Measurements from ENCODE around the gene API5. TPM values are rescaled to one million over a fixed set of nuclear protein-coding genes. Genes with fewer than 3 reads are reported as not detected.

Gene API5
- total and polyA plus RNA-seq, 10 of the 15 experiments (the other 5 are each of a cell fraction or from before 2014, with no cell fraction given), result 52.0 to 193 (median 106) TPM

- no TSS peak for BruUV-seq (replicated peaks)
- FAIRE-seq, result no peak
- no peak for DNase-seq (ENCODE audit: low read depth, low spot score)
- H3K9me3 ChIP-seq (replicated peaks; ENCODE audit: control insufficient read depth, insufficient read depth, low read length), result no peaks in the 10 kb centered on the region
- intact Hi-C loops (cut with micrococcal nuclease; ENCODE audit: unreplicated experiment), result no loop called here
- H3K79me2 ChIP-seq (ENCODE audit: control insufficient read depth, insufficient read depth, low read length), result no peaks in the 10 kb centered on the region
- ChIA-PET SMC1A (ENCODE audit: uncharacterized antibody, unreplicated experiment) (no interaction called here), POLR2A (no interaction called here), CTCF (no interaction called here), RAD21 (ENCODE audit: unreplicated experiment) (no interaction called here)
- H3K9ac ChIP-seq (ENCODE audit: control insufficient read depth, insufficient read depth, low read length), result no peak overlapping the region
- TF ChIP-seq RCOR1 (conservative IDR thresholded peaks at IDR 0.05; ENCODE audit: low read depth, low read length) (no peak), SMC3 (IDR thresholded peaks at IDR 0.05; ENCODE audit: borderline replicate concordance, low read length) (no peak), SUPT20H (IDR thresholded peaks at IDR 0.05; ENCODE audit: borderline replicate concordance, control insufficient read depth, low read depth, low read length) (no peak), CTCF (IDR thresholded peaks at IDR 0.05 in 2 of 3, conservative IDR thresholded peaks at IDR 0.05 in 1 of 3; ENCODE audit: control insufficient read depth in 2 of 3, extremely low read depth in 1 of 3, insufficient read depth in 1 of 3, low read depth in 3 of 3, low read length in 3 of 3) (no peak), FOS (IDR thresholded peaks at IDR 0.05; ENCODE audit: borderline replicate concordance, extremely low read depth, insufficient read length) (no peak), DPF2 (IDR thresholded peaks at IDR 0.05) (no peak), USF2 (IDR thresholded peaks at IDR 0.05; ENCODE audit: borderline replicate concordance, low read depth, low read length) (no peak), PAX8 (IDR thresholded peaks at IDR 0.05) (no peak), MTA3 (IDR thresholded peaks at IDR 0.05; ENCODE audit: borderline replicate concordance, low read length) (no peak), RB1 (IDR thresholded peaks at IDR 0.05; ENCODE audit: borderline replicate concordance) (no peak), TCF3 (IDR thresholded peaks at IDR 0.05; ENCODE audit: borderline replicate concordance, insufficient read depth, low read depth, low read length) (no peak), HSF1 (IDR thresholded peaks at IDR 0.05; ENCODE audit: low read depth, low read length) (no peak), BMI1 (IDR thresholded peaks at IDR 0.05; ENCODE audit: borderline replicate concordance) (no peak), SP1 (IDR thresholded peaks at IDR 0.05; ENCODE audit: low read depth, low read length) (no peak), POLR2AphosphoS5 (IDR thresholded peaks at IDR 0.05; ENCODE audit: low read length) (no peak), HDAC2 (IDR thresholded peaks at IDR 0.05) (no peak), STAT1 (conservative IDR thresholded peaks at IDR 0.05) (no peak)
- H2AFZ ChIP-seq (ENCODE audit: control insufficient read depth, low read depth, low read length), result no peak overlapping the region
- H3K4me3 ChIP-seq, result no peak overlapping the region
- ATAC-seq, result no peak
- H3K27me3 ChIP-seq (replicated peaks in 1 of 2; ENCODE audit: control insufficient read depth in 2 of 2, insufficient read depth in 2 of 2, low read length in 1 of 2), result no peaks in the 10 kb centered on the region; a peak in 1 of 4 replicates
- no peaks in the 10 kb centered on the region for H3K4me1 ChIP-seq (ENCODE audit: control insufficient read depth, insufficient read depth, low read length)
- no peaks in the 10 kb centered on the region for H3K36me3 ChIP-seq (ENCODE audit: control insufficient read depth in 2 of 2, insufficient read depth in 2 of 2, low read length in 1 of 2)
- H3K27ac ChIP-seq (ENCODE audit: control insufficient read depth, insufficient read depth), result no peak overlapping the region
- H4K20me1 ChIP-seq (ENCODE audit: control insufficient read depth, insufficient read depth), result no peaks in the 10 kb centered on the region
- 13% methylated on average over 4 of the region's 4 CpGs for WGBS (ENCODE audit: insufficient coverage, insufficient replicate concordance, low lambda C conversion rate, missing lambda C conversion rate)
- in situ Hi-C loops (cut with MboI), result no loop called here
- no peak overlapping the region for H3K4me2 ChIP-seq (ENCODE audit: control insufficient read depth, insufficient read depth)
These were observed 26.0 kb upstream of the API5 start for GRCh38 chr11:43285826-43286225.
